ENCODE measurements around the gene APLF.
"Not testable (repeated sequence)": the region's sequence is repeated elsewhere in the genome, so short reads cannot be mapped to it uniquely, and the experiment has no call there.

The APLF gene

DNA sequence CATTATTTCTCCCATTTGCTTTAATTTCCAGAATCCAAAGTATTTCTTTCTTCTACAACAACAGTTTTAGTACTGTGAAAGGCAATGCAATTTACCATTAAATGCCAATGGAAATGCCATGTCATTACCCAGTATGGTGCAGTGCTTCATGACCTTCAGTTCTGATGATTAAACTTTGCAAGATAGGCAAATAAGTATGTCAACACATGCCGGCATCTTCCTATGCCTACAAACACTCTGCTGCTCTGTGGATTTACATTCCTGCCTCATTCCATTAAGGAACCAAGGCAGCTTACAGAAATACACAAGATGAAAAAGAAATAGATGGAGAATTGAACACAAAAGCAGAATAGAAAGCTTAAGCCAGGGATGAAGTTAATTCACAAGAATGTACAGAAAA lies 123.3 kb downstream of the APLF start:
- DNase-seq, result no peak

DNA sequence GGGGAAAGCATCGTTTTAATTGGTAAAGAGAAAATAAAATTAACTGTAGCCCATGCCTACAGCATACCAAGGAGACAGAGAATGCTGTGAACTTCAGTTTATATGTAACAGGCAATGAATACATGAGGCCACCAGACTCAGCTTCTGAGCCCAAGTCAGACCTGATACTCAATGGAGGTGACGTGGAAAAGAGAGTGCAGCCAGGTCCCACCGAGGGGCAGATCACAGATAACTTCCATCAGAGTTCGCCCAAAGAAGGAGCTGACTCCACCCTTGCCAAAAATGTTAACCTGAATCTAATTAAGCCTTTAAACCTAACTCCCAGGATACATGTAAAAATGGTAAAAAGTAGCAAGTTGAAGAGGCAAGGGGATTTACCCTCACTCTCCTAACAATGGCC lies 123.8 kb downstream of the APLF start:
- DNase-seq, result no peak

DNA sequence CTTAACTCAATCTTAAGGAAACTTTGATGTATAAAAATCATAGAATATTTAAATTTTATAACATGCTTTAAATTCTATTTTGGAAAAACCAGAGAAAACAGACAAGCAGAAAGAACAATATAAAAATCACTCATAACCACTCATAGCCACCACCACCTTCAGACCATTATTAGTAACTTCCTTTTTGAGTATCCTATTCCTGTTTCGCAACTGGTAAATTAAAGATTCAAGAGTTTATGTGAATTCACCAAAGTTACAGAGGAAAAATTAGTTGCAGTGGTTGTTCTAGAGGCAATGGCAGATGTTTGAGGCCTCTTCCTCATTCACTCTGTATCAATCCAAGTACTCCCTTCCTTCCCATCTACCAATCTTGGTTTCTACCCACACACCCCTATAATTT lies 126.7 kb downstream of the APLF start:
- DNase-seq, result no peak

DNA sequence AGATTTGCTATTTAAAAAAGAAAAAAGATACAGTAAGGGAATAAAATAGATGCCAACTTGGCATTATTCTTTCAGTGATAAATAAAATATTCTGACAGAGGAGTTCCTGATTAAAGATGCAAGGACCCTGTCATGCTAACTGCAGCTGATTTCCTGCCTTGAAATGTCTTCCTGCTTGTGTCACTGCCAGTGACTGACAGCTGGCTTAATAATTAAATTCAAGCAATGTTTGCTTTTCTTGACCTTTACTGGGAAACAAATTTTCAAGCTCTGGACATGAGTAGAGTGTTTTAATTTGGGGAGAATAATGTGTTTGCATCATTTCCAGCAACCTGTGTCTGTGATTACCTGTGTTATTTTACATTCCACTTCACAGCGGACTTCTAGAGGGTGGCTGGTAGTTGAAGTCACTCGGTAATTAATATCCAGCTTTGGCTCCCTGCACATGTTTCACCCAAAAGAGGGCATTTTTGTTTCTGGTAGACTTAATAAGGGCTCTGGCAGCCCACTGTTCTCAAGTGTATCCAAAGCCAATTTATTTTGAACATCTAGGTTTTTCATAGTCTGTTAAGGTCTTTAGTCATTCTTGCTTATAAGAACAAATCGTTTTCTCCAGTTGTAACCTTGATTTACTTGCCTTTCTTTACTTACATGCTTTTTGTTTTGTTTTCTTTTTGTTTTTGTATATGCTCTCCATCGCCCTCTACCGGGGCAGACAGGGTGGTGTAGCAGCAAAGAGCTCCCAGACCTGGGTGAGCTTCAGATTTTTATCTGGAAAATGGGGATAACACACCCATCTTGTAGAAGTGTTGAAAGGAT lies 127.5 kb downstream of the APLF start:
- peak; percentile 22 for DNase-seq

DNA sequence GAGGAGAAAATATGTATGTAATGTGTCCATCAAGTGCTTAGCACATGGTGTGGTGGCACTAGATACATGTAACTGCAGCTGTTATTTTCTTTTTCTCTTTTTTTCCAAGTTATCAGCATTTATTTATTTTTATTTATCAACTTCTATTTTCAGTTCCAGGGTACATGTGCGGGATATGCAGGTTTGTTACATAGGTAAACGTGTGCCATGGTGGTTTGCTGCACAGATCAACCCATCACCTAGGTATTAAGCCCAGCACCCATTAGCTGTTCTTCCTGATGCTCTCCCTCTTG lies 128.1 kb downstream of the APLF start:
- not testable (repeated sequence) for DNase-seq

DNA sequence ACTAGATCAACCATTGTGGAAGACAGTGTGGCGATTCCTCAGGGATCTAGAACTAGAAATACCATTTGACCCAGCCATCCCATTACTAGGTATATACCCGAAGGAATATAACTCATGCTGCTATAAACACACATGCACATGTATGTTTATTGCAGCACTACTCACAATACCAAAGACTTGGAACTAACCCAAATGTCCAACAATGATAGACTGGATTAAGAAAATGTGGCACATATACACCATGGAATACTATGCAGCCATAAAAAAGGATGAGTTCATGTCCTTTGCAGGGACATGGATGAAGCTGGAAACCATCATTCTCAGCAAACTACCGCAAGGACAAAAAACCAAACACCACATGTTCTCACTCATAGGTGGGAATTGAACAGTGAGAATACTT lies 133.1 kb downstream of the APLF start:
- DNase-seq, result not testable (repeated sequence)

DNA sequence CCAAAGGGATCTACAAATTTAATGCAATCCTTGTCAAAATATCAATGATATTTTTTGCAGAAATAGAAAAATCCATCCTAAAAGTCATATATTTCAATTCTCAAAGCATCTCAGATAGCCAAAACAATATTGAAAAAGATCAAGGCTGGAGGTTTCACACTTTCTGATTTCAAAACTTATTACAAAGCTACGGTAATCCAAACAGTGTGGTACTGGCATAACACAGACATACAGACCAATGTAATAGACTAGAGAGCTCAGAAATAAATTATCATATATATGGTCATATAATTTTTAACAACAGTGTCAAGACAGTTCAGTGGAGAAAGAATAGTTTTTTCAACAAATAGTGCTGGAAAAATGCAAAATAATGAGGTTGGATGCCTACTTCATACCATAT lies 135.7 kb downstream of the APLF start:
- DNase-seq, result no peak

DNA sequence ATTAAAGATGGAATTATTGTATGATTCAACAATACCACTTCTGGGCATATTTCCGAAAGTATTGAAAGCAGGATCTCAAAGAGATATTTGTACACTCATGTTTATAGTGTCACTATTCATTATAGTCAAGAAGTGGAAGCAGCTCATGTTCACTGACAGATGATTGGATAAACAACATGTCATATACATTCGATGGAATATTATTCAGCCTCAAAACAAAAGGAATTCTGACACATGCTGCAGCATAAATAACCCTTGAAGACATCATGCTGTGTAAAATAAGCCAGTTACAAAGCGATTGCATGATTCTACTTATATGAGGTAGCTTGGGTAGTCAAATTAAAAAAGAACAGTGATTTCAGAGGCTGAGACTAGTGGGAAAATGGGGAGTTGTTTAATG lies 136.7 kb downstream of the APLF start:
- no peak for DNase-seq

DNA sequence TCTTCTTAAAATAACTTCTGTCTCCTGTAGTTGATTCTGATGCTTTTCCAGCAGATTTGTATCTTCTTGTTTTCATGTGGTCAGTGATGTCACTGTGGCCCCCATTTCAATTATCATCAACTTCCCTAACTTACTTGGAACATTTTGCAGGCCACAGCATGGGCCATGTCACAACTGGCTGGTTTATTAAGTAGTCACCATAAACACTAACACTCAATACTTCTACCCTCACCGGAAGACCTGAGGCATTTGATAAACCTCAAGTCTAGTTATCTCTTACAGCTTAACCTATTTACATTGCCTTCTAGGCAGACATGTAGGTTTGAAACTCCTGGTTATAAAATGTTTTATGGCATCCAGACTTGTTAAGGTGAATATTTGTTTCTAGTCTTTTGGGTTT lies 138.6 kb downstream of the APLF start:
- no peak for DNase-seq

DNA sequence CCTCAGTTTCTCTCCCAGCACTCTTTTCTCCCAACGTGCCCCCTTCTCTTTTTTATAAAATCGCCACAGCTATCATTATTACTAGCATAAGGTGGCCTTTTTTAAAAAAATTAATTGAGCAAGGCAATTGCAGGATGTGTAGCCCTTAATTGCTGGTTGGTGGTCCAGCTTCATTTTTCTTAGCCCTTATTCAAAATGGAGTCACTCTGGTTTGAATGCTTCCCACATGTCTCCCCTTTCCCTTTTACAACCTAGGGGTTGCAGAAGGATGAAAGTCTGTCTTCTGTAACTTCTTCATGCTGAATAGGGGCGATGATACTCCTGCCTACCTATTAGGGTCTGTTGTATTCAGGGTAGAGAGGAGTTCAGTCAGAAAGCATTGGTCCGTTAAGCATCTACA lies 139.4 kb downstream of the APLF start:
- DNase-seq, result no peak

DNA sequence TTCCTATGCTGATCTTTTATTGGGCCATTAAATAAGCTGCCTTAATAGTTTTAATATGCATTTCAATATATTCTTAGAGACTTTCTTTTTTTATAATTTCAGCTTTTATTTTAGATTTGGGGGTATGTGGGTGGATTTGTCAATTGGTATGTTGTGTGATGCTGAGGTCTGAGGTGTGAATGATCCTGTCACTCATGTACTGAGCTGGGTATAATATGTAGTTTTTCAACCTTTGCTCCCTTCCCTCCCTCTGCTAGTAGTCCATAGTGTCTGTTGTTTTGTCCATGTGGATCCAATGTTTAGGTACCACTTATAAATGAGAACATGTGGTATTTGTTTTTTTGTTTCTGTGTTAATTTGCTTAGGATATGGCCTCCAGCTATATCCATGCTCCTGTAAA lies 140.5 kb downstream of the APLF start:
- no peak for DNase-seq

DNA sequence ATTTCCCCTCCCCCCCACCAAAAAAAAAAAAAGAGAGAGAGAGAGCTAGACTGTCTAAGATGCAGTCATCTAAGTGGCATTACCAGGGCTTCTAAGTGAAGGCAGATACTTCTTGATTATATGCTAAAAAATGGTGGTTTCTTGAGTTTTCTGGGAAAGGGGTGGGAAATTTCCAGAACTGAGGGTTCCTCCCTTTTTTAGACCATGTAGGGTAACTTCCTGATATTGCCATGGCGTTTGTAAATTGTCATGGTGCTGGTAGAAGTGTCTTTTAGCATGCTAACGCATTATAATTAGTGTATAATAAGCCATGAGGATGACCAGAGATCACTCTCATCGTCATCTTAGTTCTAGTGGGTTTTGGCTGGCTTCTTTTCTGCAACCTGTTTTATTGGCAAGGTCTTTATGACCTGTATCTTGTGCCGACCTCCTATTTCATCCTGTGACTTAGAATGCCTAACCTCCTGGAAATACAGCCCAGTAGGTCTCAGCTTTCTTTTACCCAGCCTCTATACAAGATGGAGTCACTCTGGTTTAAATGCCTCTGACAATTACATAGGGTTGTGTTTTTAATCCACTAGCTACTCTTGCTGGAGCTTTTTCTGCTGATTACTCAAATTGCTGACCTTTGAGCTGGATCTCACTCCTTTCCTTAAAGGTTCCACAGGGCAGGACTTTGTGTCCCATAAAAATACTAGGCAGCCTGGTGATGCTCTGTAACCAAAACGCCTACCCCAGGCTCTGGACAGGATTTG lies 145.6 kb downstream of the APLF start:
- DNase-seq, result no peak

DNA sequence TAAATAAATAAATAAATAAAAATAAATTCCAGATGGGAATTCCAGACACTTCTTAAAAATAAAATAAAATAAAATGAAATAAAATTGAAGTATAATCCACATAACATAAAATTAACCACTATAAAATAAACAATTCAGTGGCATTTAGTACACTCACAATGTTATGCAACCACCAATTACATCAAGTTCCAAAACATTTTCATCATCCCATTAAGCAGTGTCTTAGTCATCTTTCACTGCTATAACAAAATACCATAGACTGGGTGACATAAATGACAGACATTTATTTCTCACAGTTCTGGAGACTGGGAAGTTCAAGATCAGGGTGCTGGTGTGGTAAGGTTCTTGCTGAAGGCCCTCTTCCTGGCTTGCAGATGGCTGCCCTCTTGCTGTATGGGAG lies 153.4 kb downstream of the APLF start:
- DNase-seq, result no peak

DNA sequence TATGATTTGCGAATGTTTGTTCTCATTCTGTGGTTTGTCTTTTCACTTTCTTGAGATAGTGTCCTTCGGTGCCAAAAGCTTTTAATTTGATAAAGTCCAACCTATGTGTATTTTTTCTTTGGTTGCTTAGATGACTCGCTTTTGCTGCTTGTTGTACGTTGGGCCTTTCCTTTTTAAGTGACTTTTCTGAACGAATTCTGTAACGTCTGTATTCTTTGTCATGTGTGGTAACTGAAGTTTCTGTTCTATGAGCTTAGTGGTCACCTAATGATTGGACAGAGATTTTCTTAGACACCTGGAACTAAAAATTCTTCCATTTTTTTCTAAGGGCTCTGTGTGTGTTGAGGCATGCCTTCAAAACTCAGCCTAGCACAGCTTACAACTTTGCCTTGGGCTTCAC lies 156.4 kb downstream of the APLF start:
- no peak for DNase-seq

DNA sequence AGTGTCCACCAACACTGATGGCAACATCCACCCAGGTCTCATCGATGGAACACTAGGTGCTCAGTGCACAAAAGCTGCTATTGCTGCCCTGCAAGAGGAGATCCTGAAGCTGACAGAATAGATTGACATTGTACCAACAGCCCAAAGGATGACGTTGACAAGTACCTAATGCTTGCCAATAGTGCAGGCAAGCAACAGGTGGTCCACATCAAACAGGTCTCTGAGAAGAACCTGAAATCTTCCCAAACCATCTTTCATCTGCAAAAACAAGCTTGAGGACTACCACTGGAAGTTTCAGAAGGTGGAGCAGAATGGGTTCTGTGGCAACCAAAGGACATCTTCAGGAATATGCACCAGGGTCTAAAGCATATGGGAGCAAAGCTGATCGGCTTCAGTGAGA lies 160.2 kb downstream of the APLF start:
- DNase-seq, result no peak

Data from effector CD8-positive, alpha-beta T cell (primary cell).